ENCODE data around the gene CCDC174.

CCDC174 gene

DNA sequence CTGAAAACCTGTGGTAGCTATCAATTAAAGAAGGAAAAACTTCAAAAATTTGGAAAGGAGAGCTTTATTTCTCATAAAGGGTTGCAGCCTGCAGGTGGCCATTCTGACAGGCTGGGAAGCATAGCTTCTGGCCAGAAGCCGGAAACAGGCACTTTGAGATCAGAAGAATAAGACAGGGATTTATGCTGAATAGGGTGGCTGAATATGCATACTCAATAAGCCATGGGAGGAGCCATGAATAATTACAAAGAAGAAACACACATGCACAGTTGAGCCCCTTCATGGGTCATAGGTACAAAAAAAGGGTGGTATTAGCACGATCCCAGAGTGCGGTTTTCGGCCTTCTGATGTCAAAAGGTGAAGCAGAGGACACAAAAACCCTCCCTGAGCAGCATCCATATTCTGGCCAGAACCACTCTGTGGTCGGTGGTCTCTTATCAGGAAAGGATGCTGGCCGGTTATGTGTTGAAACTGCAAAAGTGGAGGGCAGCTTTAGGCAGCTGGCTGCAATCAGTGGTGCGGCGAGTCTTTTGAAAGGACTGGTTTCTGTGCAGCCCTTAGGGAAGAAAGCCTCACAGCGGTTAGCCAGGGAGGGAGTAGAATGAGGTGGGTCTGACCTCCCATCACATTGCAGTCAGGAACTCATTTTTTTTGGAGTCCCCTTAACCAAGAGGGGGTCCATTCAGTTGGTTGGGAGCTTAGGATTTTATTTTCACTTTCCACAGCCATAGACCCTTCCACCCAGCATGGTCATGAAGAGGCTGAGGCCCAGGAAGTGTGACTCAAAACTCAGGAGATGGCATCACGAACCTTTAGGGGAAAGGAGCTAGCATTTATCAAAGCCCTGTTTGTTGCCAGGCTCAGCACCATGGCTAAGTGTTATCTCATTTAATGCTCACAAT lies 34.7 kb upstream of the CCDC174 start:
- in situ Hi-C loops (cut with HindIII; ENCODE audit: low sequenced_read_pairs): no loop called here
- DNase-seq (ENCODE audit: low read depth): no peak
- H3K4me3 ChIP-seq (ENCODE audit: low read depth, low read length): no peak overlapping the region
- TF ChIP-seq, protein P1, sequence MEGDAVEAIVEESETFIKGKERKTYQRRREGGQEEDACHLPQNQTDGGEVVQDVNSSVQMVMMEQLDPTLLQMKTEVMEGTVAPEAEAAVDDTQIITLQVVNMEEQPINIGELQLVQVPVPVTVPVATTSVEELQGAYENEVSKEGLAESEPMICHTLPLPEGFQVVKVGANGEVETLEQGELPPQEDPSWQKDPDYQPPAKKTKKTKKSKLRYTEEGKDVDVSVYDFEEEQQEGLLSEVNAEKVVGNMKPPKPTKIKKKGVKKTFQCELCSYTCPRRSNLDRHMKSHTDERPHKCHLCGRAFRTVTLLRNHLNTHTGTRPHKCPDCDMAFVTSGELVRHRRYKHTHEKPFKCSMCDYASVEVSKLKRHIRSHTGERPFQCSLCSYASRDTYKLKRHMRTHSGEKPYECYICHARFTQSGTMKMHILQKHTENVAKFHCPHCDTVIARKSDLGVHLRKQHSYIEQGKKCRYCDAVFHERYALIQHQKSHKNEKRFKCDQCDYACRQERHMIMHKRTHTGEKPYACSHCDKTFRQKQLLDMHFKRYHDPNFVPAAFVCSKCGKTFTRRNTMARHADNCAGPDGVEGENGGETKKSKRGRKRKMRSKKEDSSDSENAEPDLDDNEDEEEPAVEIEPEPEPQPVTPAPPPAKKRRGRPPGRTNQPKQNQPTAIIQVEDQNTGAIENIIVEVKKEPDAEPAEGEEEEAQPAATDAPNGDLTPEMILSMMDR (IDR thresholded peaks at IDR 0.05; ENCODE audit: low read depth, low read length, missing control alignments): no peak

DNA sequence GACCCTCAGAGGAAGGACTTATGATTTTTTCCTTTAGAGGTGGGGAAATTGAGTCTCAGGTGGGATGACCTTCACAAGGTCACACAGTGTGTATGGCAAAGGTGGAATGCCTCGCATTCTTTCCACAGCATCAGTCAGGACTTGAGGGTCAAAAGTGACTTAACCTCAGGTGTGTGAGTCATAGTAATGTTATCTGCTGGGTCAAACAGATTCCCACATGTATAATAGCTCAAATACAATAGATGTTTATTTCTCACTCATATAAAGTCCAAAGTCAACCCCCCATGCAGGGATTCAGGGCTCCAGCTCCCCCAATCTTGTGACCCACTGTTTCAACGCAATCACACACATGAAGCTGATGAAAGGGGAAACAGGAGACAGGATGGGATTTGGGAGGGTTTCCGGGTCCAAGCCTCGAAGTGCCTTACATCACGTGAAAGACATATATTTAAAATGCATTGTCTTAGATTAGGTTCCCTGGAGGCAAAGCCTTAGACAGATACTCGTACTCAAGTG lies 34.0 kb upstream of the CCDC174 start:
- no peak overlapping the region for H3K4me3 ChIP-seq (ENCODE audit: low read depth, low read length)
- TF ChIP-seq, protein P1 (IDR thresholded peaks at IDR 0.05; ENCODE audit: low read depth, low read length, missing control alignments): no peak
- no peak for DNase-seq (ENCODE audit: low read depth)
- in situ Hi-C loops (cut with HindIII; ENCODE audit: low sequenced_read_pairs): no loop called here

DNA sequence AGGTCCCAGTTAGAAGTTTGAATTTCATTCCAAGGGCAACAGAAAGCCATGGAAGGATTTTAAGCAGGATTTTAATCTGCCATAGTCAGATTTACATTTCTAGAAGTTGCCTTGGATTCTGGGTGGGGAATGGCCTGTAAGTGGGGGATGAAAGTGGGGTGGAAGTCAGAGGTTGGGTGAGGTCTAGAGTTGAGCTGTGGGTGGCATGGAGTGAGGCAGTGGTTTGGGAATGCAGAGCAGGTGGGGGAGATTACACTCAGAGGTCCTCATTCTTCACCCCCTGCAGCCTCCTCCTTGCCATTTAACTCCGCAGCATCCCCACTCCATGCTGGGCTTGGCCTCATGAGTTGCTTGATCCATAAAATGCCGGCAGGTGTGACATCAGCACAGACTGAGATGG lies 32.0 kb upstream of the CCDC174 start:
- DNase-seq (ENCODE audit: low read depth): no peak
- in situ Hi-C loops (cut with HindIII; ENCODE audit: low sequenced_read_pairs): no loop called here
- no peak overlapping the region for H3K4me3 ChIP-seq (ENCODE audit: low read depth, low read length)
- TF ChIP-seq, protein P1 (IDR thresholded peaks at IDR 0.05; ENCODE audit: low read depth, low read length, missing control alignments): no peak

DNA sequence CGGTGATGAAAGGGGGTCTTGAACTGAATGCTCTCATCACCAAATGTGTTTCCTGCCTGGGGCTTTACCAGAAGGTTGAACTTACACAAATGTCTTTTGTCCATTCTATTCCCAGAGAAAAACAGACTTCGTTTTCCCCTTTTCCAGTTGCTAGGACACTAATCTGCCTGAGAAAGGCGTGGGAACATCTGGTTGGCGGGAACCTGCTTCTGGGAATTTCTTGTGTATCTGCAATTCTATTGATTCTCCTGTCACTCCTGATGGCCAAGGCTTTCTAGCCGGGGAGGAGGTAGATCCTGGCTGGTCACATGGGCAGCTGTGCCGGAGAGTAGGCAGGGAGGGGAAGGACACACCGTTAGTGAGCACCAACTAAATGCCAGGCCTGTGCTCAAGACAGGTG lies 31.1 kb upstream of the CCDC174 start:
- no peak overlapping the region for H3K4me3 ChIP-seq (ENCODE audit: low read depth, low read length)
- in situ Hi-C loops (cut with HindIII; ENCODE audit: low sequenced_read_pairs): no loop called here
- TF ChIP-seq, protein P1 (IDR thresholded peaks at IDR 0.05; ENCODE audit: low read depth, low read length, missing control alignments): no peak
- DNase-seq (ENCODE audit: low read depth): no peak

DNA sequence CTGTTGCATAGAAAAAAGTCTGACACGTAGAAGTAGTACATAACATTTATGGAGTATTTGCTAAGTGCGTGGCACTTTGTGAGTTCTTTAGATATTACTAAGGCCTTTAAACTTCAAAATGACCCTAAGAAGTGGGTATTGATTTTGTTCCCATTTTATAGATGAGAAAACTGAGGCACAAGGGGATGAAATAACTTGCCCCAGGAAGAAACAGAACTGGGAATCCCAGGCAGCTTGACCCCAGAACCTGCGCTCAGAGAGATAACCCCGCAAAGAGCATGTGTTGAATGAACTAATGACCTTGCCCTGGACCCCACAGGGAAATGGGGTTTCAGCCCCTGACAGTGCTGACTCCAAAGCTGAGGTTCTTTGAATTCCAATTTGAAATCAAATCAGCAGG lies 30.5 kb upstream of the CCDC174 start:
- TF ChIP-seq, protein P1 (IDR thresholded peaks at IDR 0.05; ENCODE audit: low read depth, low read length, missing control alignments): no peak
- in situ Hi-C loops (cut with HindIII; ENCODE audit: low sequenced_read_pairs): no loop called here
- no peak for DNase-seq (ENCODE audit: low read depth)
- H3K4me3 ChIP-seq (ENCODE audit: low read depth, low read length): no peak overlapping the region

DNA sequence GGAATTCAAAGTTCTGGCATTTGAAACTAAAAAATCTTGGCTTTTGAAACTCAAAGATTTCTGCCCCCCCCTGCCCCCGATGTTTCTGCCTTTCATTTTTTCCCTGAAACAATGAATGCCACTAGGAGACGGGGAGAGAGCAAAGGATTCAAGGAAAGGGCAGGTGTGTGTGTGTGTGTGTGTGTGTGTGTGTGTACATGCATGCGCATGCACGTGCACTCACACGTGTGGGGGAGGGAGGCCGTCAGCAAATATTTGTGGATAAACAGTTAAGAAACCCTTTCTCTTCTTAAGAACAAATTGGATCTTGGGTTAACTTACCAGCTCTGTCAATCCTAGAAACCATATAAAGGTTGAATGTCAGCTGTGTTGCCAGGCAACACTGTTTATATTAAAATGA lies 29.2 kb upstream of the CCDC174 start:
- in situ Hi-C loops (cut with HindIII; ENCODE audit: low sequenced_read_pairs): no loop called here
- H3K4me3 ChIP-seq (ENCODE audit: low read depth, low read length): no peak overlapping the region
- DNase-seq (ENCODE audit: low read depth): no peak
- TF ChIP-seq, protein P1 (IDR thresholded peaks at IDR 0.05; ENCODE audit: low read depth, low read length, missing control alignments): no peak

Data from astrocyte of the cerebellum (primary cell).